IMR-90 (cell line): ENCODE results near the gene RNF41. TPM values are rescaled to one million over a fixed set of nuclear protein-coding genes. Genes with fewer than 3 reads are reported as not detected.

ENCODE experiments used
- ATAC-seq: fragments of 200-7000 bp; cut with Tn5 transposase; 2 replicates; pipeline ENCODE4 v1.9.1; 2020; ENCODE audit warnings: low read depth, mild to moderate bottlenecking, moderate library complexity
- BruUV-seq: library from RNA; stranded (reverse); fragments of 400-500 nt; replicated peaks from 2 replicates; lab custom pipeline; 2021; lab: Mats Ljungman, UMichigan
- CTCF ChIA-PET: fragments of 300-600 bp; formaldehyde crosslinking; extraction: SDS; loops from one replicate; lab custom pipeline; 2021; ENCODE audit warnings: antibody characterized with exemption; lab: Yijun Ruan, JAX
- POLR2A ChIA-PET: fragments of 300-600 bp; sonication (Branson Sonifier 250); formaldehyde crosslinking; loops from one replicate; lab custom pipeline; 2022; ENCODE audit warnings: antibody characterized with exemption; ENCODE audit not compliant: unreplicated experiment; lab: Charles Lee
- DNase-seq: peaks from one replicate; pipeline ENCODE4 v3.0.0; 2013
- H2AFZ ChIP-seq: replicated peaks from 2 replicates; pipeline ENCODE3; 2013; ENCODE audit warnings: low read length, mild to moderate bottlenecking; ENCODE audit not compliant: poor library complexity
- H2AK5ac ChIP-seq: 2 replicates; pipeline ENCODE4 v1.6.1; 2013; ENCODE audit warnings: low read depth, low read length, inconsistent platforms
- H2AK9ac ChIP-seq: replicated peaks from 2 replicates; pipeline ENCODE3; 2013; ENCODE audit warnings: mild to moderate bottlenecking, low read depth, low read length, moderate library complexity; ENCODE audit not compliant: poor library complexity
- H2BK120ac ChIP-seq: 2 replicates; pipeline ENCODE4 v1.6.1; 2013; ENCODE audit warnings: low read depth, low read length, inconsistent platforms
- H2BK15ac ChIP-seq: 3 replicates; pipeline ENCODE4 v1.6.1; 2013; ENCODE audit warnings: low read depth, low read length, inconsistent platforms
- H2BK20ac ChIP-seq: 2 replicates; pipeline ENCODE4 v1.6.1; 2013; ENCODE audit warnings: low read depth, mild to moderate bottlenecking, inconsistent platforms, low read length, moderate library complexity
- H2BK5ac ChIP-seq: 2 replicates; pipeline ENCODE4 v1.6.1; 2013; ENCODE audit warnings: mild to moderate bottlenecking, low read depth, low read length, inconsistent platforms; ENCODE audit not compliant: poor library complexity, severe bottlenecking
- H3K14ac ChIP-seq: replicated peaks from 2 replicates; pipeline ENCODE4 v1.6.1; 2013; ENCODE audit warnings: low read depth, low read length, inconsistent platforms
- H3K18ac ChIP-seq: 2 replicates; pipeline ENCODE4 v1.6.1; 2013; ENCODE audit warnings: low read depth, low read length, control low read depth
- H3K23ac ChIP-seq: 2 replicates; pipeline ENCODE4 v1.6.1; 2013; ENCODE audit warnings: low read depth, low read length, inconsistent platforms
- H3K27ac ChIP-seq: 2 replicates; pipeline ENCODE4 v1.5.1; 2013; ENCODE audit warnings: mild to moderate bottlenecking, control low read depth, low read length; ENCODE audit not compliant: insufficient read depth
- H3K27me3 ChIP-seq: 2 replicates; pipeline ENCODE4 v1.6.1; 2013; ENCODE audit warnings: low read length; ENCODE audit not compliant: control insufficient read depth, insufficient read depth
- H3K36me3 ChIP-seq: 2 replicates; pipeline ENCODE4 v1.6.1; 2013; ENCODE audit warnings: low read length, mixed read lengths; ENCODE audit not compliant: control insufficient read depth, insufficient read depth
- H3K4ac ChIP-seq: 2 replicates; pipeline ENCODE4 v1.6.1; 2013; ENCODE audit warnings: low read depth, low read length, inconsistent platforms
- H3K4me1 ChIP-seq: 2 replicates; pipeline ENCODE4 v1.6.1; 2013; ENCODE audit warnings: low read length, mixed read lengths; ENCODE audit not compliant: control insufficient read depth, insufficient read depth
- H3K4me2 ChIP-seq: 2 replicates; pipeline ENCODE4 v1.6.1; 2013; ENCODE audit warnings: low read depth, mild to moderate bottlenecking, control low read depth, low read length, moderate library complexity
- H3K4me3 ChIP-seq: 2 replicates; pipeline ENCODE4 v1.5.1; 2013; ENCODE audit warnings: low read depth, mild to moderate bottlenecking, control low read depth, low read length, moderate library complexity; ENCODE audit not compliant: insufficient read depth
- H3K56ac ChIP-seq: 2 replicates; pipeline ENCODE4 v1.6.1; 2013; ENCODE audit warnings: low read length, inconsistent platforms; ENCODE audit not compliant: insufficient read depth; ENCODE audit errors: extremely low read depth
- H3K79me1 ChIP-seq, 2 experiments: 2 replicates each; pipeline ENCODE4 v1.6.1; 2013; ENCODE audit warnings: low read length in 2 of 2, inconsistent platforms in 1 of 2, low read depth in 1 of 2
- H3K9ac ChIP-seq: 2 replicates; pipeline ENCODE4 v1.6.1; 2013; ENCODE audit warnings: low read depth, low read length, control low read depth
- H3K9me1 ChIP-seq: 2 replicates; pipeline ENCODE4 v1.6.1; 2013; ENCODE audit warnings: low read length, inconsistent platforms; ENCODE audit not compliant: insufficient read depth
- H3K9me3 ChIP-seq: 2 replicates; pipeline ENCODE4 v1.6.1; 2013; ENCODE audit warnings: low read length; ENCODE audit not compliant: control insufficient read depth, insufficient read depth
- H4K20me1 ChIP-seq: 2 replicates; pipeline ENCODE4 v1.6.1; 2013; ENCODE audit warnings: low read length, inconsistent platforms; ENCODE audit not compliant: insufficient read depth
- H4K5ac ChIP-seq: 2 replicates; pipeline ENCODE4 v1.6.1; 2013; ENCODE audit warnings: mild to moderate bottlenecking, low read depth, low read length, control low read depth
- H4K8ac ChIP-seq, 2 experiments: 2 replicates each; pipeline ENCODE4 v1.6.1; 2013; ENCODE audit warnings: low read depth in 2 of 2, low read length in 2 of 2, control low read depth in 1 of 2, inconsistent platforms in 1 of 2
- H4K91ac ChIP-seq: 2 replicates; pipeline ENCODE4 v1.6.1; 2013; ENCODE audit warnings: low read depth, low read length, inconsistent platforms; ENCODE audit not compliant: insufficient read depth
- BHLHE40 ChIP-seq: fragments of 150-350 bp; IDR thresholded peaks from 2 replicates; pipeline ENCODE4 v1.6.1; 2016; ENCODE audit warnings: mild to moderate bottlenecking, low read depth, low read length
- CHD1 ChIP-seq: IDR thresholded peaks from 2 replicates; pipeline ENCODE4 v1.6.1; 2012; ENCODE audit warnings: low read depth, low read length, improper control_type of control experiment
- MAZ ChIP-seq: IDR thresholded peaks from 2 replicates; pipeline ENCODE4 v1.6.1; 2012; ENCODE audit warnings: low read depth, mild to moderate bottlenecking, low read length, improper control_type of control experiment, moderate library complexity, borderline replicate concordance
- WGBS, 2 experiments: methylation state at CpG; one replicate each; pipeline versions ENCODE4 v1.1.5 to v1.1.7; 2013; ENCODE audit warnings: missing lambda C conversion rate in 2 of 2; ENCODE audit not compliant: insufficient read length in 1 of 2; ENCODE audit errors: extremely low coverage in 2 of 2; 5-methylcytosine and 5-hydroxymethylcytosine counted together
- dilution Hi-C: fragments of 300-500 bp; cut with HindIII; formaldehyde crosslinking; loops from one replicate; pipeline ENCODE4 v1.14.3; 2018; ENCODE audit warnings: low sequenced_read_pairs; ENCODE audit not compliant: unreplicated experiment
- in situ Hi-C: fragments of 300-500 bp; cut with MboI; formaldehyde crosslinking; loops from 3 replicates; pipeline ENCODE4 v1.14.3; 2019; ENCODE audit warnings: low sequenced_read_pairs, inconsistent platforms, mixed read lengths
- intact Hi-C: fragments of 100-400 bp; cut with micrococcal nuclease; formaldehyde crosslinking; loops from 2 replicates; pipeline ENCODE4 v1.10.0; 2022
- polyA plus RNA-seq, 3 experiments: library from polyadenylated mRNA; depleted of rRNA; stranded (reverse); fragments of >200 nt; gene quantifications; 2 replicates each; pipeline ENCODE4 v1.2.3, GENCODE V29; 2012; ENCODE audit warnings: low replicate concordance in 1 of 3
- total RNA-seq: library from RNA; depleted of rRNA; stranded (reverse); fragments of >200 nt; gene quantifications from 2 replicates; pipeline ENCODE4 v1.2.3, GENCODE V29; 2012
- TF ChIP-seq, protein P1 (sequence below): fragments of 150-350 bp; IDR thresholded peaks from 2 replicates; pipeline ENCODE4 v1.6.1; 2016; ENCODE audit warnings: low read depth, mild to moderate bottlenecking, low read length, moderate library complexity, borderline replicate concordance

RNF41 gene
- total and polyA plus RNA-seq, 2 of the 4 experiments (the other 2 are of a cell fraction) = 112 to 272 TPM

DNA sequence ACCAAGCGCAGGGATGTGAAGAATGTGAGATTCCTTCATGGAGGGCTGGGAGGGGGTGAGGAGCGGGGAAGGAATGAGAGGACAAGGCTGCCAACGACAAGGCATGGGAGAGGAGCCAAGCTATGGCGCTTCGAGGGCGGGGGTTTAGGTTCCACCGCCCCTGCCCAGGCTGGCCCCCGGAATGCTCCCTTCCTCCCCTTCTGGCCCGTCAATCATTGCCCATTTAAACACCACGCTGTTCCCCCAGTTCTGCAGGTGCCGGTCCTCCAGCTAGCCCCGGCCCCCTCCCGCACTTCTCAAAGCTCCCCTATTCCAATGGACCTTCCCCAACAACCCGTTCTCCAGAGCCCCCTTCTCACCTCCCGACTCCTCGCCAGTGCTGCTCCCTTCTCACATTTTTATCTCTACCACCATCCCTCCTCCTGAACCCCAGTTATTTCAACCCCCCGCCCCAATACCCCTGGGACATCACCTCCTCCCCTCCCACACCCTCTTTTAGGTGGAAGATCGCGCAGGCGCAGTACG, 428 bp downstream of the RNF41 start:
- Histone ChIP-seq H3K27me3 (no peaks in the 10 kb centered on the region), H2AK9ac (peak overlapping the region; percentile 95), H3K4me3 (peak overlapping the region; percentile 79), H3K23ac (peak overlapping the region; percentile 87), H3K9me3 (no peaks in the 10 kb centered on the region), H3K9ac (peak overlapping the region; percentile 95), H2AFZ (peak overlapping the region; percentile 87), H2BK5ac (peak overlapping the region; percentile 94), H3K27ac (peak overlapping the region; percentile 95), H3K56ac (peak overlapping the region; percentile 93), H4K20me1 (peaks cover 10% of the 10 kb centered on the region; the same call in 1 of the 2 replicates), H3K18ac (peak overlapping the region; percentile 88), H4K5ac (peak overlapping the region; percentile 60), H3K79me1 (peaks cover 26 to 53% of the 10 kb centered on the region in 2 experiments), H3K14ac (peak overlapping the region; percentile 98), H2AK5ac (peak overlapping the region; percentile 92), H2BK120ac (peak overlapping the region; percentile 81), H4K91ac (peak overlapping the region; percentile 96), H2BK15ac (peak overlapping the region; percentile 67; the same call in 2 of the 3 replicates), H2BK20ac (no peak overlapping the region), H3K4me1 (peaks cover 4% of the 10 kb centered on the region; the same call in 1 of the 2 replicates), H3K9me1 (peaks cover 16% of the 10 kb centered on the region), H4K8ac (peak overlapping the region; percentile 74 to 84; a peak in 3 of 4 replicates), H3K4ac (peak overlapping the region; percentile 98), H3K36me3 (peaks cover 9% of the 10 kb centered on the region), H3K4me2 (peak overlapping the region; percentile 93)
- peak; percentile 28 for ATAC-seq
- in situ Hi-C loops = no loop called here
- 0% methylated on average over 9 of the region's 21 CpGs; no CpG with 5 or more reads in 1 of the 2 experiments for WGBS, 2 experiments
- CTCF ChIA-PET = interaction anchor here (0.6 to 2.0 kb wide), 12 partner anchors 13 to 1623 kb away, joined by 3 to 22 read pairs (median 4); partner anchors contain the start of gene SMARCC2
- POLR2A ChIA-PET = interaction anchor here (0.6 to 1.7 kb wide), 7 partner anchors 7 to 1940 kb away, joined by 3 to 5 read pairs (median 4); partner anchors contain the start of genes ANKRD52 and SMARCC2
- dilution Hi-C loops = no loop called here
- DNase-seq = peak; percentile 73
- intact Hi-C loops = loop anchor here (2.0 kb wide), 2 partner anchors 14 to 62 kb away; partner anchors contain the start of gene MYL6
- BruUV-seq = TSS peak; percentile 81
- TF ChIP-seq MAZ (peak; percentile 86; the same call in 1 of the 2 replicates), BHLHE40 (peak; percentile 65), CHD1 (no peak)
- TF ChIP-seq, protein P1, sequence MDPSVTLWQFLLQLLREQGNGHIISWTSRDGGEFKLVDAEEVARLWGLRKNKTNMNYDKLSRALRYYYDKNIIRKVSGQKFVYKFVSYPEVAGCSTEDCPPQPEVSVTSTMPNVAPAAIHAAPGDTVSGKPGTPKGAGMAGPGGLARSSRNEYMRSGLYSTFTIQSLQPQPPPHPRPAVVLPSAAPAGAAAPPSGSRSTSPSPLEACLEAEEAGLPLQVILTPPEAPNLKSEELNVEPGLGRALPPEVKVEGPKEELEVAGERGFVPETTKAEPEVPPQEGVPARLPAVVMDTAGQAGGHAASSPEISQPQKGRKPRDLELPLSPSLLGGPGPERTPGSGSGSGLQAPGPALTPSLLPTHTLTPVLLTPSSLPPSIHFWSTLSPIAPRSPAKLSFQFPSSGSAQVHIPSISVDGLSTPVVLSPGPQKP = no peak
